Smooth muscle cell (in vitro differentiated cells): Measurements from ENCODE around the gene SLC9B2. TPM values are rescaled to one million over a fixed set of nuclear protein-coding genes. Genes with fewer than 3 reads are reported as not detected.

Experiments
- DNase-seq: peaks from one replicate; lab custom pipeline; 2025; ENCODE audit not compliant: unreplicated experiment; lab: John Stamatoyannopoulos, UW
- H2AFZ ChIP-seq: fragments of 200-600 bp; sonication (generic); 2 replicates; pipeline ENCODE4 v1.6.0; 2016; ENCODE audit warnings: antibody characterized with exemption, low read depth, mild to moderate bottlenecking
- H3F3A ChIP-seq: fragments of 200-600 bp; sonication (generic); 2 replicates; pipeline ENCODE4 v1.6.0; 2017; ENCODE audit warnings: antibody characterized with exemption, low read depth
- H3K27ac ChIP-seq: fragments of 200-600 bp; sonication (generic); 2 replicates; pipeline ENCODE4 v1.5.1; 2016; ENCODE audit warnings: low read depth, mild to moderate bottlenecking
- H3K27me3 ChIP-seq: fragments of 200-600 bp; sonication (generic); 2 replicates; pipeline ENCODE4 v1.6.1; 2016; ENCODE audit warnings: low read depth, mild to moderate bottlenecking
- H3K36me3 ChIP-seq: fragments of 200-600 bp; sonication (generic); 2 replicates; pipeline ENCODE4 v1.5.1; 2016; ENCODE audit warnings: low read depth
- H3K4me1 ChIP-seq: fragments of 200-600 bp; sonication (generic); 2 replicates; pipeline ENCODE4 v1.5.1; 2016; ENCODE audit warnings: low read depth
- H3K4me2 ChIP-seq: fragments of 200-600 bp; sonication (generic); 2 replicates; pipeline ENCODE4 v1.6.0; 2016; ENCODE audit warnings: mild to moderate bottlenecking
- H3K4me3 ChIP-seq: fragments of 200-600 bp; sonication (generic); 2 replicates; pipeline ENCODE4 v1.5.1; 2016; ENCODE audit warnings: mild to moderate bottlenecking
- H3K79me2 ChIP-seq: fragments of 200-600 bp; sonication (generic); 2 replicates; pipeline ENCODE4 v1.6.0; 2016; ENCODE audit warnings: low read depth, mild to moderate bottlenecking
- H3K9ac ChIP-seq: fragments of 200-600 bp; sonication (generic); 2 replicates; pipeline ENCODE4 v1.6.0; 2016; ENCODE audit warnings: low read depth
- H3K9me3 ChIP-seq: fragments of 200-600 bp; sonication (generic); replicated peaks from 2 replicates; pipeline ENCODE4 v1.5.1; 2016; ENCODE audit warnings: low read depth
- H4K20me1 ChIP-seq: fragments of 200-600 bp; sonication (generic); 2 replicates; pipeline ENCODE4 v1.6.0; 2016; ENCODE audit warnings: low read depth
- WGBS: methylation state at CpG from one replicate; pipeline ENCODE4 v1.1.7; 2016; ENCODE audit warnings: low lambda C conversion rate; 5-methylcytosine and 5-hydroxymethylcytosine counted together
- polyA plus RNA-seq: library from polyadenylated mRNA; unstranded; fragments of >200 nt; fragmentation: Nextera tagmentation; extraction: Ambion mirVana; gene quantifications from 2 replicates; pipeline ENCODE4 v1.2.1, GENCODE V29; 2016
- total RNA-seq: library from RNA; depleted of rRNA; stranded (reverse); fragments of >200 nt; gene quantifications from 2 replicates; pipeline ENCODE4 v1.2.3, GENCODE V29; 2014
- TF ChIP-seq, protein P1 (sequence below): fragments of 200-600 bp; sonication (generic); IDR thresholded peaks from 2 replicates; pipeline ENCODE4 v1.5.1; 2017; ENCODE audit warnings: borderline replicate concordance, mild to moderate bottlenecking, antibody characterized with exemption; ENCODE audit not compliant: insufficient read depth, poor library complexity, severe bottlenecking

Gene SLC9B2
- total and polyA plus RNA-seq, 2 experiments from 2014 or later = 4.5 to 11.2 TPM

DNA sequence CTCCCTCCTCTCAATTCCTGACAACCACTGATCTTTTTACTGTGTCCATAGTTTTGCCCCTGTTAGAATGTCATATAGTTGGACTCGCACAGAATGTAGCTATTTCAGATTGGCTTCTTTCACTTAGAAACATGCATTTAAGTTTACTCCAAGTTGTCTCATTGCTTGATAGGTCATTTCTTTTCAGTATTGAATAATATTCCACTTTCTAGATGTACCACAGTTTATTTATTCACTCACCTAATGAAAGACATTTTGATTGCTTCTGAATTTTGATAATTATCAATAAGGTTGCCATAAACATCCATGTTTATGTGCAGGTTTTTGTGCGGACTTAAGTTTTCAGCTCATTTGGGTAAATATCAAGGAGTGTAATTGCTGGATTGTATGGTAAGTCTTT is 95.6 kb downstream of the SLC9B2 start:
- no peaks in the 10 kb centered on the region for H3K4me1 ChIP-seq
- TF ChIP-seq, protein P1, sequence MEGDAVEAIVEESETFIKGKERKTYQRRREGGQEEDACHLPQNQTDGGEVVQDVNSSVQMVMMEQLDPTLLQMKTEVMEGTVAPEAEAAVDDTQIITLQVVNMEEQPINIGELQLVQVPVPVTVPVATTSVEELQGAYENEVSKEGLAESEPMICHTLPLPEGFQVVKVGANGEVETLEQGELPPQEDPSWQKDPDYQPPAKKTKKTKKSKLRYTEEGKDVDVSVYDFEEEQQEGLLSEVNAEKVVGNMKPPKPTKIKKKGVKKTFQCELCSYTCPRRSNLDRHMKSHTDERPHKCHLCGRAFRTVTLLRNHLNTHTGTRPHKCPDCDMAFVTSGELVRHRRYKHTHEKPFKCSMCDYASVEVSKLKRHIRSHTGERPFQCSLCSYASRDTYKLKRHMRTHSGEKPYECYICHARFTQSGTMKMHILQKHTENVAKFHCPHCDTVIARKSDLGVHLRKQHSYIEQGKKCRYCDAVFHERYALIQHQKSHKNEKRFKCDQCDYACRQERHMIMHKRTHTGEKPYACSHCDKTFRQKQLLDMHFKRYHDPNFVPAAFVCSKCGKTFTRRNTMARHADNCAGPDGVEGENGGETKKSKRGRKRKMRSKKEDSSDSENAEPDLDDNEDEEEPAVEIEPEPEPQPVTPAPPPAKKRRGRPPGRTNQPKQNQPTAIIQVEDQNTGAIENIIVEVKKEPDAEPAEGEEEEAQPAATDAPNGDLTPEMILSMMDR = no peak
- WGBS = 100% methylated on average over 2 of the region's 2 CpGs

More for the DNA sequence above, 95.6 kb downstream of the SLC9B2 start:
- Histone ChIP-seq H3K9ac (no peak overlapping the region), H3K27me3 (no peaks in the 10 kb centered on the region), H3K4me3 (no peak overlapping the region), H3K79me2 (no peaks in the 10 kb centered on the region), H3K36me3 (no peaks in the 10 kb centered on the region), H3F3A (no peaks in the 10 kb centered on the region), H3K27ac (no peak overlapping the region), H3K9me3 (no peaks in the 10 kb centered on the region), H3K4me2 (no peak overlapping the region), H4K20me1 (no peaks in the 10 kb centered on the region), H2AFZ (no peak overlapping the region)
- DNase-seq = no peak

Other genes starting within 250 kb of the SLC9B2 start
- gene UBE2D3, start 249.2 kb downstream of the SLC9B2 start, total RNA-seq = 680 and 703 TPM in 2 replicates
- gene UBE2D3, start 249.2 kb downstream of the SLC9B2 start, polyA plus RNA-seq = 305 and 322 TPM in 2 replicates
- 38.5 and 57.6 TPM in 2 replicates for gene CISD2, start 207.8 kb downstream of the SLC9B2 start, total RNA-seq
- gene CISD2, start 207.8 kb downstream of the SLC9B2 start, polyA plus RNA-seq = 65.7 and 69.3 TPM in 2 replicates
- not detected in 2 replicates for gene SLC9B1, start 57.1 kb downstream of the SLC9B2 start, total RNA-seq
- gene SLC9B1, start 57.1 kb downstream of the SLC9B2 start, polyA plus RNA-seq = 0.38 TPM in 1 of 2 replicates, not detected in the other
- gene BDH2, start 23.1 kb upstream of the SLC9B2 start, total RNA-seq = 93.7 and 96.2 TPM in 2 replicates
- gene BDH2, start 23.1 kb upstream of the SLC9B2 start, polyA plus RNA-seq = 70.5 and 84.3 TPM in 2 replicates
- 5.6 and 6.9 TPM in 2 replicates for gene CENPE, start 121.6 kb upstream of the SLC9B2 start, total RNA-seq
- 2.4 and 4.6 TPM in 2 replicates for gene CENPE, start 121.6 kb upstream of the SLC9B2 start, polyA plus RNA-seq